CD4-positive, alpha-beta T cell treated with Interleukin-1 beta for 1 hour (primary cell): ENCODE measurements around the gene PHF23.
"Not testable (repeated sequence)": the region's sequence is repeated elsewhere in the genome, so short reads cannot be mapped to it uniquely, and the experiment has no call there.

ENCODE experiments used
- DNase-seq, 2 donors: peaks; one replicate each; pipeline ENCODE4 v3.0.0-alpha.2; 2020 to 2022

PHF23 gene

GRCh38 chr17:7258731-7259554 is 19.7 kb upstream of the PHF23 start:
- DNase-seq: no peak

DNA sequence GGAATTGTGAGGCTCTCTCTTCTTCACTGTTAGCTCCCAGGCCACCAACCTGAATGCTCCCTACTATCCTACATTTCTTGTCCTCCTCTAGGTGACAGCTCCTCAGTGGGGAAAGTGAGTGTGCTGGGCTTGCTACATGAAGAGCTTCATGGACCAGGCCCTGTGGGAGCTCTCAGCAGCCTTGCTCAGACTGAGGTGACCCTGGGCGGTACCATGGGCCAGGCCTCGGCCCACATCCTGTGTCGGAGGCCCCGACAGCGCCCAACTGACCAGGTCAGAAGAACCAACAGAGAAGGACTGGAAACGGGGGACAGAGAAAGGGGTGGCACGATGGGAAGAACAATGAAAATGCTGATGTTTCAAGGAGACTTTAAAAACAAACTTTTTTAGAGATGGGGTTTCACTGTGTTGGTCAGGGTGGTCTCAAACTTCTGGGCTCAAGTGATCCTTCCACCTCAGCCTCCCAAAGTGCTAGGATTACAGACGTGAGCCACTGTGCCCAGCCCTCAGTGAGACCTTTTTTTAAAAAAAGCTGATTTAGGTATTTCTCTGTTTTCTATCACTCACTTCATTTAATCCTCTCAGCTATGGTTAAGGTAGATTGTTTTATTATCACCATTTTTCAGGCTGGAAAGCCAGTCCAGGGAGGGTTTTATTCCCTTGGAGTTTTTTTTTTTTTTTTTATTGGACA is 17.7 kb upstream of the PHF23 start:
- DNase-seq: no peak

- no peak for DNase-seq
These were observed 15.3 kb upstream of the PHF23 start for GRCh38 chr17:7254511-7254910.

GRCh38 chr17:7253082-7253481 is 13.8 kb upstream of the PHF23 start:
- DNase-seq: no peak

GRCh38 chr17:7252176-7253043 is 13.2 kb upstream of the PHF23 start, which contains the start of gene ELP5:
TSS of gene ELP5 (plus strand) at chr17:7252215. CDS start at chr17:7252551, 336 bp downstream.
- peak; percentile 89 to 91 for DNase-seq

GRCh38 chr17:7251661-7252175 is 12.5 kb upstream of the PHF23 start, which contains the start of gene CTDNEP1:
TSS of gene CTDNEP1 (minus strand) at chr17:7251734. CDS start at chr17:7251296, 438 bp downstream.
- DNase-seq: peak; percentile 99

DNA sequence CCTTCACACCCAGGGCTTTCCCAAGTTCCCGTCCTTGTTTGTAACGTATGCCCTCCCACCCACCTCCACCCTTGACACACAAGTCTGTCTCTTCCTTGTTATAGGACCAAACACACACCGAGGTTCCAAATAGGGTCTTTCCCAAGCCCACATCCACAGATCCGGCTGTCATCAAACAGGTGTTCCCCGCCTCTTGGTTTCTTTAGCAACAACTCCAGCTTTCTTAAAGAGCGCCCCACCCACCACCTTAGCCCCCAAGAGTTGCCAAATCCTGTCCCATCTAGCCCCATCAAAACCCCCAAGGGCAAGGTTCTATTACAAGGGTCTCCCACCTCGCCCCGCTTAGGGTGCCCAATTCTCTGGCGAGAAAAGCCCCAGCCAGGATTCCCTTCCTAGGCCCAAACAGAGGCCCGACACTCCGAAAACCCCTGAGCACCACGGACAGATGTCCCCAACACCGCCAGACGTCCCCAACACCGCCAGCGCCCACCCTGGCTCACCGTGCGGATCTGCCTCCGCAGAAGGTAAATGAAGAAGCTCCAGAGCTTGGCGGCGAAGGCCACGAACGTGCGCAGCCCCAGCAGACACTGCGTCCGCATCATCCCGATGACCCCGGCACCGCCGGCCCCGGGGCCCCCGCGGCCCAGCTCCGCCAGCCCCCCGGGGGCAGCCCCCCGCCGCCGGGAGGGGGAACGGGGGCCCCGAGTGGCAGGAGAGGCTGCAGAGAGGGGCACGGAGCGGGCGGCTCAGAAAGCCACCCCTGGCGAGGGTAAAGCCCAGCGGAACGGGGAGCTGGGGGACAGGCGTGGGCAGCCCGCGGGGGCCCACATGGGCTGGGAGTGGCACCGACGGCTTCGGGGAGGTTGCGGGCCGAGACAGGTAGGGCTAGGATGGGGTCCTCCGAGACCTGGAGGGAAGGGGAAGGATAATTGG is 11.7 kb upstream of the PHF23 start:
- DNase-seq: peak; percentile 68 to 74

- DNase-seq: no peak
These were observed 10.6 kb upstream of the PHF23 start for GRCh38 chr17:7249830-7250229.

GRCh38 chr17:7249214-7249613 is 10.0 kb upstream of the PHF23 start:
- DNase-seq: no peak

DNA sequence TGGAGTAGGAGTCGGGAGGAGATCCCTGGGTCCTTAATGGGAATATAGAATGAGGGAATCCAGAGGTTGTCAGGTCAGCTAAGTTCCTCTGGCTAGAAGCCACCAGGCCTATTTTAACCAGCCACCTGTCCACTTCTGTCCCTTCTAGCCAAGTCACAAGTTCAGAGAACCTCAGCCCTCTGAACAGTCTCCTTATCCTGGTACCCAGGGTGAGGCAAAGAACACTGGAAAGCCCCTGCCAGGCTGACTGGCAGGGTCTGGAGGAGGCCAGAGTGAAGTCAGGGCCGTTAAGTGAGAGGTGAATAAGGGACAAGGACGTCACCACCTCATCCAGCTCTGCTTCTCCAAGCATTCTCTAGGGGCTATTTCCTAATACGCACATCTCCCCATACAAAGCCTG is 9.5 kb upstream of the PHF23 start:
- DNase-seq: no peak

DNA sequence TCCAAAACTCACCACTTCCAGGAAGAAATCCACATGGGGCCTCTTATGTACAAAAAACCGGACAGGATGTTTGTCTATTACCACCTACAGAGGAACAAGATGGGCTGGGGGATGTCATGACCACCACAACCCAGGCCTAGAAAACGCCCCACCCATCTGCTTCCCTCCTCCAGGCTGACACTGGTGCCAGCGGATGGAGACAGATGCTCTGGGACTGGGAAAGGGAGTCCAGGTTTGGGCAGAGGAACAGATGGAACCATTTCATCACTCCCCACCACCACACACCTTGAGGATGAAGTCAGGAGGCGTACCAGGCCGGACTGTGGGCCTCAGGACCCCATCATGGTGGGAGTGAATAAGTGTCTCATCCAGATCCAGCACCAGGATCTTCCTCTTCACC is 7.5 kb upstream of the PHF23 start:
- DNase-seq: no peak

DNA sequence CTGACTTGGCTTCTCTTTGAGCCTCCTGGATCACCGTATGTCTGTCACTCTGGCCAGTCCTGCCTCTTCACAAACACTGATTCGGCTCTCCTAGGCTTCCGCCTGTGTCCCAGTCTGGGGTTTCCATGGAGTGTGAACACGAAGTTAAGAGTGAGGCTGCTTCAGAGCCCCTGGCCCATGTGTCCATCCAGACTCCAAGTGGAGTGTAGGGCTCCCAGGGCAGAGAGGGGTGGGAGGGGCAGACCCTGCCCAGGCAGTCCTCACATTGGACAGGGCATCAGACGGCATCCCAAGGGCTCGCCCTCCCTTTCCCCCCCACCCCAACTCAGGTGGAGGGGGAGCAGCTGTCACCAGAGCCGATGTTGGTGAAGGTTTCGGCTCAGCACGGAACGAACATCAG is 4.6 kb upstream of the PHF23 start:
- DNase-seq: not testable (repeated sequence)

DNA sequence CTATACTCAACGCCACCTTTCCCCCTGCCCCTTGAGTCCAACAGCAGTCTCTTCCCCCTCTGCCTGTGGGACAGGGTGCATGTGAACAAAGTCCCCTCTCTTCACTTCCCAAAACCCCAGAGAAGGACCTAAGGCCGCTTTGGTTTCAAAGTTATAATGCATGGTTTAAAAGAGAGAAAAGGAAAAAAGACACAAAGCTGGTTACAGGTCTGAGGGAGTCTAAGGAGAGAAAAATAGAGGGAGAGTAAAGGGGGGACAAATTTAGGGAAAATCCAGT is 4.1 kb upstream of the PHF23 start:
- no peak for DNase-seq

DNA sequence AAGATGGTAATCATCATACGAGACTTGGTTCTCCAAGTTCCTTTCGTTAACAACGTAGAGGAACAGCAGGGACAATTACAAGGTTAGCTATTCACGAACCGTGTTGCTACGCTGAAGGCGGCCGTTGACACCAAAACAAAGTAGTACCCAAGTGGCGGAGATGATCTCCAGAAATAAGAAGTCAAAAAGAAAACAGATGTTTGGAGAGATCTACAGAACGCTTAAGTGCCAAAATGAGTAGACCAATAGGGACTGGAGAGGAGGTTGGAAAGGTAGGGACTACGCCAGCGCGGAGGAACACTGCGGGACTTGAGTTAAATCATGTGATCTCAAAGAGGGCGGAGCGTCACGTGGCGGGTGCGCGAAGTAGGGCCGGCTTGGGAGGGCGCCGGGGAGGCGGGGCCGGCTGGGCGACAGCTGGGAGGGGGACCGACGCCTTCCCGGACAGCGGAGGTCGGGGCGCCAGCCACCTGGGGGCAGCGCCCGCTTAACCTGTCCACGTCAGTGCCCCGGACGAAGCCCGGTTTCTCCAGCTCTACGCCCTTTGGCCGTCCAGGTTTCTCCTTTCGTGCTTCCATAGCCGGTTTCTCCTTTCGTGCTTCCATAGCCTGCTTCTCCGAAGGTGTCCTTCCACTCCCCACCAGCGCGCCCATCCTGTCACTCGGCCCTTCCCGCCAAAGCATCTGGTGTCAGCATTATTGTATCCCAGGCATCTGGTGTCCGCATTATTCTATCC is 3.6 kb upstream of the PHF23 start:
- peak; percentile 93 to 94 for DNase-seq

- DNase-seq: peak; percentile 90 to 94
These were observed 2.8 kb upstream of the PHF23 start, which contains the start of gene GABARAP for GRCh38 chr17:7241783-7242716. TSS of gene GABARAP (minus strand) at chr17:7242449. CDS start at chr17:7242330, 119 bp downstream.

DNA sequence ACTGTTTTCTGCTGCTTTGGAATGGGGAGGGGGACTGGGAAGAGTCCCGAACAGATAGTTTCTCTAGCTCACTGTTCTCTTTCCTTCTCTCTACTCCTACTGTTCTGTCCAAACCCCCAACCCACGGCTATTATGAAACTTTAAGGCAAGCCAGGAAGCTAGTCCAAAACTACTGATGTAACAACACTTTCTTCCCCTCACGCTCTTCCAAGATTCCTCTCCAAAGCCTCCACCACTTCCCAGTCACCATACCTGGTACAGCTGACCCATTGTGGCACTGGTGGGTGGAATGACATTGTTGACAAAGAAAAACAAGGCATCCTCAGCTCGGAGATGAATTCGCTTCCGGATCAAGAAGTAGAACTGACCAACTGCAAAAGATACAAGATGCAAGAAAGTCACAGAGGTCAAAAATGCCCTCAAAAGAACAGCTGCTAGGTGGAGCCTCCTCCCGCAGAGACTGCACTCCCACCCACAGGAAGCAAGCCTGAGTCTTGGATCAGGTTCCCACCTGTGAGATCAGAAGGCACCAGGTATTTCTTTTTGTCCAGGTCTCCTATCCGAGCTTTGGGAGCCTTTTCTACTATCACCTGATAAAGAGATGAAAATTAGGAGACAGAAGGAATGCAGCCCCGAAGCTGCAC is 2.0 kb upstream of the PHF23 start:
- no peak for DNase-seq

GRCh38 chr17:7240375-7240774 is 1.1 kb upstream of the PHF23 start:
- DNase-seq: peak in 1 of 2 donors; percentile 31

- peak; percentile 52 to 62 for DNase-seq
These were observed 702 bp downstream of the PHF23 start for GRCh38 chr17:7238420-7239090.
